HEK293 (cell line): ENCODE measurements around the gene KRTAP10-7.

Experiments used
- CTCF ChIA-PET: fragments of 350-600 bp; formaldehyde crosslinking; extraction: SDS; loops from one replicate; lab custom pipeline; 2021; ENCODE audit warnings: antibody characterized with exemption; lab: Yijun Ruan, JAX
- POLR2A ChIA-PET: fragments of 300-600 bp; formaldehyde crosslinking; extraction: SDS; loops from one replicate; lab custom pipeline; 2020; ENCODE audit warnings: antibody characterized with exemption, inconsistent platforms; lab: Yijun Ruan, JAX
- H3K27ac ChIP-seq: fragments of 200-500 bp; sonication (Bioruptor generic); 2 replicates; pipeline ENCODE4 v1.5.1; 2014; ENCODE audit warnings: low read depth, low read length, control low read depth, inconsistent platforms; ENCODE audit errors: extremely low read depth
- H3K36me3 ChIP-seq, 2 experiments: fragments of 200-500 bp in 1 of 2; sonication (Bioruptor generic) in 1 of 2; 1 replicate in 1 of 2; 2 replicates in 1 of 2; pipeline ENCODE4 v1.5.1; 2014 to 2017; ENCODE audit warnings: inconsistent platforms in 2 of 2, low read length in 2 of 2; ENCODE audit not compliant: control insufficient read depth in 2 of 2, insufficient read depth in 1 of 2
- H3K4me1 ChIP-seq: fragments of 200-500 bp; sonication (Bioruptor generic); 2 replicates; pipeline ENCODE4 v1.5.1; 2014; ENCODE audit warnings: mild to moderate bottlenecking, low read length, inconsistent platforms; ENCODE audit not compliant: control insufficient read depth, insufficient read depth
- H3K4me3 ChIP-seq: 2 replicates; pipeline ENCODE4 v1.5.1; 2011; ENCODE audit warnings: low read depth, mild to moderate bottlenecking, control low read depth, low read length, moderate library complexity
- H3K9me3 ChIP-seq: fragments of 200-500 bp; sonication (Bioruptor generic); 2 replicates; pipeline ENCODE4 v1.5.1; 2014; ENCODE audit warnings: low read depth, low read length, inconsistent platforms; ENCODE audit not compliant: control insufficient read depth, insufficient read depth
- HIC1 ChIP-seq: fragments of 450-650 bp; formaldehyde crosslinking; IDR thresholded peaks from 2 replicates; pipeline ENCODE4 v1.5.1; 2016; ENCODE audit warnings: missing biosample characterization, missing genetic modification characterization
- HOXA7 ChIP-seq: sonication (generic); formaldehyde crosslinking; IDR thresholded peaks from 2 replicates; pipeline ENCODE4 v1.8.1; 2022; ENCODE audit warnings: missing genetic modification reagents, borderline replicate concordance
- PBX3 ChIP-seq: sonication (generic); formaldehyde crosslinking; IDR thresholded peaks from 2 replicates; pipeline ENCODE4 v1.8.1; 2022; ENCODE audit warnings: mild to moderate bottlenecking, moderate library complexity, missing genetic modification reagents
- PRDM2 ChIP-seq: fragments of 450-650 bp; formaldehyde crosslinking; IDR thresholded peaks from 2 replicates; pipeline ENCODE4 v1.5.1; 2016; ENCODE audit warnings: missing biosample characterization, missing genetic modification characterization, borderline replicate concordance
- ZBTB21 ChIP-seq: fragments of 450-650 bp; formaldehyde crosslinking; IDR thresholded peaks from 2 replicates; pipeline ENCODE4 v1.5.1; 2017; ENCODE audit warnings: missing biosample characterization, missing genetic modification characterization
- ZNF121 ChIP-seq: fragments of 450-650 bp; formaldehyde crosslinking; IDR thresholded peaks from 2 replicates; pipeline ENCODE4 v1.5.1; 2016; ENCODE audit warnings: missing biosample characterization, missing genetic modification characterization
- ZNF416 ChIP-seq: fragments of 450-650 bp; formaldehyde crosslinking; IDR thresholded peaks from 2 replicates; pipeline ENCODE4 v1.5.1; 2016; ENCODE audit warnings: missing biosample characterization, missing genetic modification characterization
- ZNF558 ChIP-seq: fragments of 450-650 bp; formaldehyde crosslinking; IDR thresholded peaks from 2 replicates; pipeline ENCODE4 v1.5.1; 2016; ENCODE audit warnings: missing biosample characterization, missing genetic modification characterization
- ZNF621 ChIP-seq: fragments of 450-650 bp; formaldehyde crosslinking; IDR thresholded peaks from 2 replicates; pipeline ENCODE4 v1.5.1; 2017; ENCODE audit warnings: missing biosample characterization, missing genetic modification characterization
- ZNF747 ChIP-seq: fragments of 450-650 bp; formaldehyde crosslinking; IDR thresholded peaks from 2 replicates; pipeline ENCODE4 v1.5.1; 2016; ENCODE audit warnings: missing biosample characterization, missing genetic modification characterization
- ZNF792 ChIP-seq: fragments of 450-650 bp; formaldehyde crosslinking; IDR thresholded peaks from 2 replicates; pipeline ENCODE4 v1.5.1; 2016; ENCODE audit warnings: missing biosample characterization, missing genetic modification characterization
- ZNF843 ChIP-seq: fragments of 450-650 bp; formaldehyde crosslinking; IDR thresholded peaks from 2 replicates; pipeline ENCODE4 v1.5.1; 2016; ENCODE audit warnings: missing biosample characterization, missing genetic modification characterization
- TF ChIP-seq, protein P1 (sequence below): fragments of 450-650 bp; formaldehyde crosslinking; IDR thresholded peaks from 2 replicates; pipeline ENCODE4 v1.5.1; 2017; ENCODE audit warnings: missing biosample characterization, missing genetic modification characterization
- TF ChIP-seq, protein P2 (sequence below): fragments of 450-650 bp; formaldehyde crosslinking; IDR thresholded peaks from 2 replicates; pipeline ENCODE4 v1.5.1; 2016; ENCODE audit warnings: missing biosample characterization, missing genetic modification characterization
- TF ChIP-seq, protein P3 (sequence below): fragments of 450-650 bp; formaldehyde crosslinking; IDR thresholded peaks from 2 replicates; pipeline ENCODE4 v1.5.1; 2016; ENCODE audit warnings: missing biosample characterization, missing genetic modification characterization

KRTAP10-7 gene

GRCh38 chr21:44552681-44553080 lies 47.7 kb upstream of the KRTAP10-7 start:
- Histone ChIP-seq H3K9me3 (no peaks in the 10 kb centered on the region), H3K4me3 (no peak overlapping the region), H3K4me1 (no peaks in the 10 kb centered on the region), H3K36me3 (no peaks in the 10 kb centered on the region), H3K27ac (no peak overlapping the region)
- CTCF ChIA-PET: no interaction called here
- POLR2A ChIA-PET: no interaction called here
- TF ChIP-seq HIC1 (tag by site-specific recombination): no peak
- TF ChIP-seq ZBTB21 (tag by site-specific recombination): no peak
- TF ChIP-seq, protein P1, sequence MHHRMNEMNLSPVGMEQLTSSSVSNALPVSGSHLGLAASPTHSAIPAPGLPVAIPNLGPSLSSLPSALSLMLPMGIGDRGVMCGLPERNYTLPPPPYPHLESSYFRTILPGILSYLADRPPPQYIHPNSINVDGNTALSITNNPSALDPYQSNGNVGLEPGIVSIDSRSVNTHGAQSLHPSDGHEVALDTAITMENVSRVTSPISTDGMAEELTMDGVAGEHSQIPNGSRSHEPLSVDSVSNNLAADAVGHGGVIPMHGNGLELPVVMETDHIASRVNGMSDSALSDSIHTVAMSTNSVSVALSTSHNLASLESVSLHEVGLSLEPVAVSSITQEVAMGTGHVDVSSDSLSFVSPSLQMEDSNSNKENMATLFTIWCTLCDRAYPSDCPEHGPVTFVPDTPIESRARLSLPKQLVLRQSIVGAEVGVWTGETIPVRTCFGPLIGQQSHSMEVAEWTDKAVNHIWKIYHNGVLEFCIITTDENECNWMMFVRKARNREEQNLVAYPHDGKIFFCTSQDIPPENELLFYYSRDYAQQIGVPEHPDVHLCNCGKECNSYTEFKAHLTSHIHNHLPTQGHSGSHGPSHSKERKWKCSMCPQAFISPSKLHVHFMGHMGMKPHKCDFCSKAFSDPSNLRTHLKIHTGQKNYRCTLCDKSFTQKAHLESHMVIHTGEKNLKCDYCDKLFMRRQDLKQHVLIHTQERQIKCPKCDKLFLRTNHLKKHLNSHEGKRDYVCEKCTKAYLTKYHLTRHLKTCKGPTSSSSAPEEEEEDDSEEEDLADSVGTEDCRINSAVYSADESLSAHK (tag by site-specific recombination): no peak
- no peak for TF ChIP-seq PRDM2 (tag by site-specific recombination)
- no peak for TF ChIP-seq ZNF121 (tag by site-specific recombination)
- no peak for TF ChIP-seq ZNF621 (tag by site-specific recombination)
- no peak for TF ChIP-seq ZNF747 (tag by site-specific recombination)
- no peak for TF ChIP-seq ZNF792 (tag by site-specific recombination)
- TF ChIP-seq HOXA7 (CRISPR knock-in tag): no peak
- TF ChIP-seq, protein P2, sequence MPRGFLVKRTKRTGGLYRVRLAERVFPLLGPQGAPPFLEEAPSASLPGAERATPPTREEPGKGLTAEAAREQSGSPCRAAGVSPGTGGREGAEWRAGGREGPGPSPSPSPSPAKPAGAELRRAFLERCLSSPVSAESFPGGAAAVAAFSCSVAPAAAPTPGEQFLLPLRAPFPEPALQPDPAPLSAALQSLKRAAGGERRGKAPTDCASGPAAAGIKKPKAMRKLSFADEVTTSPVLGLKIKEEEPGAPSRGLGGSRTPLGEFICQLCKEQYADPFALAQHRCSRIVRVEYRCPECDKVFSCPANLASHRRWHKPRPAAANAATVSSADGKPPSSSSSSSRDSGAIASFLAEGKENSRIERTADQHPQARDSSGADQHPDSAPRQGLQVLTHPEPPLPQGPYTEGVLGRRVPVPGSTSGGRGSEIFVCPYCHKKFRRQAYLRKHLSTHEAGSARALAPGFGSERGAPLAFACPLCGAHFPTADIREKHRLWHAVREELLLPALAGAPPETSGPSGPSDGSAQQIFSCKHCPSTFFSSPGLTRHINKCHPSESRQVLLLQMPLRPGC (tag by site-specific recombination): no peak

GRCh38 chr21:44555200-44555875 lies 45.1 kb upstream of the KRTAP10-7 start:
- Histone ChIP-seq H3K4me3 (no peak overlapping the region), H3K27ac (no peak overlapping the region), H3K4me1 (no peaks in the 10 kb centered on the region), H3K36me3 (no peaks in the 10 kb centered on the region), H3K9me3 (no peaks in the 10 kb centered on the region)
- ChIA-PET CTCF (interaction anchor here (0.9 kb wide), 1 partner anchor 9 kb away, joined by 3 read pairs; no protein-coding TSS in a partner anchor), POLR2A (no interaction called here)
- TF ChIP-seq, protein P2 (tag by site-specific recombination): no peak
- TF ChIP-seq, protein P3, sequence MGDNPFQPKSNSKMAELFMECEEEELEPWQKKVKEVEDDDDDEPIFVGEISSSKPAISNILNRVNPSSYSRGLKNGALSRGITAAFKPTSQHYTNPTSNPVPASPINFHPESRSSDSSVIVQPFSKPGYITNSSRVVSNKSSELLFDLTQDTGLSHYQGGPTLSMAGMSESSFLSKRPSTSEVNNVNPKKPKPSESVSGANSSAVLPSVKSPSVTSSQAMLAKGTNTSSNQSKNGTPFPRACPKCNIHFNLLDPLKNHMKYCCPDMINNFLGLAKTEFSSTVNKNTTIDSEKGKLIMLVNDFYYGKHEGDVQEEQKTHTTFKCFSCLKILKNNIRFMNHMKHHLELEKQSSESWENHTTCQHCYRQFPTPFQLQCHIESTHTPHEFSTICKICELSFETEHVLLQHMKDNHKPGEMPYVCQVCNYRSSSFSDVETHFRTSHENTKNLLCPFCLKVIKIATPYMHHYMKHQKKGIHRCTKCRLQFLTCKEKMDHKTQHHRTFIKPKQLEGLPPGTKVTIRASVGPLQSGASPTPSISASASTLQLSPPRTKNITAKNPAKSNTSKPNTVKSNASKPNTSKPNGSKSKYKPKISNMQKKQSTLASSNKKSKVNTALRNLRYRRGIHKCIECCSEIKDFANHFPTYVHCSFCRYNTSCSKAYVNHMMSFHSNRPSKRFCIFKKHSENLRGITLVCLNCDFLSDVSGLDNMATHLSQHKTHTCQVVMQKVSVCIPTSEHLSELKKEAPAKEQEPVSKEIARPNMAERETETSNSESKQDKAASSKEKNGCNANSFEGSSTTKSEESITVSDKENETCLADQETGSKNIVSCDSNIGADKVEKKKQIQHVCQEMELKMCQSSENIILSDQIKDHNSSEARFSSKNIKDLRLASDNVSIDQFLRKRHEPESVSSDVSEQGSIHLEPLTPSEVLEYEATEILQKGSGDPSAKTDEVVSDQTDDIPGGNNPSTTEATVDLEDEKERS (tag by site-specific recombination): no peak
- TF ChIP-seq PBX3 (CRISPR knock-in tag): no peak
- TF ChIP-seq ZNF843 (tag by site-specific recombination): no peak
- no peak for TF ChIP-seq ZNF558 (tag by site-specific recombination)
- TF ChIP-seq ZNF416 (tag by site-specific recombination): no peak
